ENCODE results near the gene KRT13.

DNA sequence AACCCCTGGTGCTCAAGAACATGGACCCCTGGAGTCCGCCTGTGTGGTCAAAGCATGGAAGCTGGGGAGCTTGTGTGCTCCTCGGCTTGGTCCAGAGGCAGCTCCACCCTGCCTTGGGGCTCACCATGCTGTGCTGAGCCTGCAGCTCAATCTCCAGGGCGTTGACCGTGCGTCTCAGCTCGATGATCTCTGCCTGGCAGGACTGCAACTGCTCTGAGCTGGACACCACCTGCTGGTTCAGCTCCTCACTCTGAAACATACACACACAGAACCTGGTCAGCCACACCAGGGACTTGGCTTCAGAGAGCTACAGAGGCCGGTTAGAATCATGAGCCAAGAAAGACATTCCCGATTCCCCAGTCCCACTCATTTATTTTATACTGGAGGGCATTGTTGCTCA is 27.2 kb downstream of the KRT13 start:
- TF ChIP-seq POLR2AphosphoS5 (IDR thresholded peaks at IDR 0.05): no peak
- TF ChIP-seq, protein P1, sequence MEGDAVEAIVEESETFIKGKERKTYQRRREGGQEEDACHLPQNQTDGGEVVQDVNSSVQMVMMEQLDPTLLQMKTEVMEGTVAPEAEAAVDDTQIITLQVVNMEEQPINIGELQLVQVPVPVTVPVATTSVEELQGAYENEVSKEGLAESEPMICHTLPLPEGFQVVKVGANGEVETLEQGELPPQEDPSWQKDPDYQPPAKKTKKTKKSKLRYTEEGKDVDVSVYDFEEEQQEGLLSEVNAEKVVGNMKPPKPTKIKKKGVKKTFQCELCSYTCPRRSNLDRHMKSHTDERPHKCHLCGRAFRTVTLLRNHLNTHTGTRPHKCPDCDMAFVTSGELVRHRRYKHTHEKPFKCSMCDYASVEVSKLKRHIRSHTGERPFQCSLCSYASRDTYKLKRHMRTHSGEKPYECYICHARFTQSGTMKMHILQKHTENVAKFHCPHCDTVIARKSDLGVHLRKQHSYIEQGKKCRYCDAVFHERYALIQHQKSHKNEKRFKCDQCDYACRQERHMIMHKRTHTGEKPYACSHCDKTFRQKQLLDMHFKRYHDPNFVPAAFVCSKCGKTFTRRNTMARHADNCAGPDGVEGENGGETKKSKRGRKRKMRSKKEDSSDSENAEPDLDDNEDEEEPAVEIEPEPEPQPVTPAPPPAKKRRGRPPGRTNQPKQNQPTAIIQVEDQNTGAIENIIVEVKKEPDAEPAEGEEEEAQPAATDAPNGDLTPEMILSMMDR (IDR thresholded peaks at IDR 0.05): no peak

All from gastroesophageal sphincter (tissue), 3 donors.